GM12865 (cell line): ENCODE data around the gene LENEP.

Source experiments
- DNase-seq: peaks from one replicate; pipeline ENCODE4 v3.0.0; 2010; ENCODE audit warnings: low read depth
- H3K4me3 ChIP-seq: 2 replicates; pipeline ENCODE4 v1.5.1; 2011; ENCODE audit warnings: mild to moderate bottlenecking, low read depth, low read length, control low read depth
- CTCF ChIP-seq: IDR thresholded peaks from 2 replicates; pipeline ENCODE4 v1.5.1; 2011; ENCODE audit warnings: low read length, control low read depth, low read depth, inconsistent platforms; ENCODE audit not compliant: insufficient read depth; ENCODE audit errors: missing control alignments

Gene LENEP

GRCh38 chr1:154993572-154994268 lies at the start of gene LENEP:
Gene LENEP, plus strand, starts transcription at chr1:154993586. Its CDS starts 22 bp downstream, at chr1:154993608.
- no peak within 1 kb of the TSS for H3K4me3 ChIP-seq
- no peak for TF ChIP-seq CTCF
- no peak for DNase-seq

DNA sequence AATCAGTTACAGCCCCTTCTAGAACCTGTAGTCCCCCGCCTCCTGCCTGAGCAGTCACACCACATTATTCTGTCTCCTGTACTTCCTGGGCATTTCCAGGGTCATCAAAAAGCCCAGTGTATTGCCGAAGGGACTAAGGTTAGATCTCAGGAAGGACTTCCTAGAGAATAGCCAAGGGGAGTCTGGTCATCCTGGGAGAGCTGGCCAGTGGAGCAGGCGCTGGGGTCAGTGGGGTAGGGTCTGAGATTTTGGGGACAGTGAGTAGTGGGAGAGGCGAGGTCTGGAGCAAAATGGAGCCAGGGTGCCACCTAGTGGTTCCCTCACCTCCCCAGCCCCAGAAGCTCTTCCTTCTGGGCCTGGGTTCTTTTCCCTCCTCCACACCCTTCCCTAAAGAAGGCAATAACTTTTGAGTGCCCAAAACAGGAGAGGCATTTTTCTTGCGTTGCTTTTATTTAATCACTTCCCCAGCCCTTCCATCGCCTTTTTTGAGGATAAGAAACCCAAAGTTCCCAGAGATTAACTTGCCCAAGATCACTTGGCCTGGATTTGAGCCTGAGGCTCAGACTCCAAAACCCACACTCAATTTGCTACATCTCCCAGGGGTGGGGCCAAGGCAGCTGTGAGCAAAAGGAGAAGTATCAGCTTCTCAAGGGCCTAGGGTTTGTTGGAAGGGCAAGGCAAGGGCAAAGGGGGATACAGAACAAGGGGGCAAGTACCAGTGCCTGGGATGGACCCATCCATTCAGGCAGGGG lies 49.6 kb upstream of the LENEP start:
- H3K4me3 ChIP-seq = peak overlapping the region; percentile 93
- DNase-seq = peak; percentile 71
- peak; percentile 88 for TF ChIP-seq CTCF

DNA sequence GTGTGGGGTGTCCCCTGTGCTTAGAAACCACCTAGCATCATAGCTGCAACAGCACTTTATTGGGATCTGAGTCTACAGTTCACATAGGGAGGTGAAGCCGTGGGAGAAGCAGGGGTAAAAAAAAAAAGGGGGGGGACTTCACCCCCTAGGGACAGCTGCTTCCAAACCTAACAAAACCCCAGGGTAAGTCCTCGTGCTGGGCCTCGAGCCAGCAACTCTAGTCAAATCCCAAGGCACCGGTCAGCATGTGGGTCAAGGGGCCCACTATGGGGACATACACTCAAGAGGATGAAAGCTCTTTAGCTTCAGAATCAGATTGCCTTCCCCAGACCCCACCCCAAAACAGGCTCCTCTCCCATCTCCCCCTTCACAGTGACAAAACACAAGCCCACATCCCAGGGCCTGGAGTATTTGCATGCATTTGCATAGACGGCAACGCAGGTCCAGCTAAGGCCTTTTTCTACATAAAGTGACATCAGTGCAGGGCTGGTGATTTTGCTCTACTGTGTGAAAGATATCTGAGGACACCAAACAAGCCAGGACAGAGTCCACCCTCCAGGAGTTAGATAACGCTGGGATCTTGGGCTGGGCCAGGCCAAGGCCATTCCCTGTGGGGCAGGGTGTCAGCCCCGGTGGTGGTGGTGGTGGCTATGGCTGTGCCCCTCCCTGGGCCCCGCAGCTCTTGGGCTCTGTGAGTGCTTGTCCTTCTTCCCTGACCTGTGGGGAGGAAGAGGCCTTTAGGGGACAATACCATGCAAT lies 48.8 kb upstream of the LENEP start:
- DNase-seq = peak; percentile 50
- H3K4me3 ChIP-seq = peak overlapping the region; percentile 93
- TF ChIP-seq CTCF = no peak

GRCh38 chr1:154945160-154945961 lies 48.0 kb upstream of the LENEP start:
- no peak for TF ChIP-seq CTCF
- no peak overlapping the region for H3K4me3 ChIP-seq
- DNase-seq = no peak

DNA sequence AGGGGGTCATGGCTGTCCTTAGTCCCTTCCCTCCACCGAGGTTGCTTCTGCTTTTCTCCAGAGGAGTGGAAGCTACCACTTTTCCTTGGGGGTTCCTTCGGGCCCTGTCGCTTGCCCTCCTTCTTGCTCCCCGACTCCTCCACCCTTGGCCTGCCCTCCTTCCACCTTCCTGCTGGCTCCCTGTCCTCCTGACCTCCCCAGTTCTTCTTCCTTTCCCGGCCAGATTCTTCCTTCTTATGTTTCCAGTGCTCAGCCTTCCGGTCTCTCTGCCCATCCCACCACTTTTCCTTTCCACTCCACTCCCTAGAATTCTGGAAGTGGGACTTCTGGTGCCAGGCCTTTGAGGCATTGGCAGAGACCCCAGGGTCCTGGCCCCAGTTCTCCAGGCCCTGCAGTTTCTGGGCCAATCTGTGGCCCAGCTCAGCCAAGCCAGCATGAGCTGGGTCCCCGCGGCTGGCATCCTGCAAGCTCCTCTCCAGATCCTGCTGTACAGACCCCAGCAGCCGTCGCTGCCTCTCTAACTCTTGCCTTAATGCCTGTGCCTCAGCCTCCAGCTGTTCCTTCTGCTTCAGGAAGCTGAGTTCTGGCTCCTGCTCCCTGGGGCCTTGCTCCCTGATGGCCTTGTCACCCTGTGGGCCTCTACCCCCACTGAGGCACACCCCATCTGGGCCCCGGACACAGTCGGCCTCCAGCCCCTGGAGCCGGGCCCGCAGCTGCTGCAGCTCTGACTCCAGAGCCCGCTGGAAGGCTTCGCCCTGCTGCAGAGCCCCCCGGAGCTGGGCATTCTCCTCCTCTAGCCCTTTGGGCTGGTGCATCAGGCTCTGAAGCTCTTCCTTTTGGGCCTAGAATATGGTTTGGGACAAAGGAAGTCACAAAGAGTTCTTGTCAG lies 47.2 kb upstream of the LENEP start:
- no peak for TF ChIP-seq CTCF
- no peak for DNase-seq
- no peak overlapping the region for H3K4me3 ChIP-seq

DNA sequence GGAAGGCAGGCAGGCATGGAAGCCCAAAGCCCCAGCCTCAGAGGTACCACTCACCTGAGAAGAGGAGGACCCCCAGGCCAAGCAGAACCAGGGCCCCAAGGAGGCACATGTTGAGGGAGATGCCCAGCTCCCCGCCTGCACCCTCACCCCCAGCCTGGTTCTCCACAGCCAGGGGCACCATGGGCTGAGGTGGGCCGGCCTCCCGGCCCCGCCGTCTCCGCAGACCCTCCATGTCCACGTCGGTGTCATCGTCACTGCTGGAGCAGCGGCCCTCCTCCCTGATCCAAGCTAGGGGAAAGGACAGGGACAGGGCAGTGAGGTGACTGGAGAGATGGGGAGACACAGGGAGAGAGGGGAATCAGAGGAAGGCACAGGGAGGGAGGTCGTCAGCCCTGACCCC lies 45.3 kb upstream of the LENEP start:
- H3K4me3 ChIP-seq = no peak overlapping the region
- TF ChIP-seq CTCF = no peak
- DNase-seq = no peak
